ENCODE data around the gene RRP15. TPM values are rescaled to one million over a fixed set of nuclear protein-coding genes. Genes with fewer than 3 reads are reported as not detected.

Gene RRP15, protein sequence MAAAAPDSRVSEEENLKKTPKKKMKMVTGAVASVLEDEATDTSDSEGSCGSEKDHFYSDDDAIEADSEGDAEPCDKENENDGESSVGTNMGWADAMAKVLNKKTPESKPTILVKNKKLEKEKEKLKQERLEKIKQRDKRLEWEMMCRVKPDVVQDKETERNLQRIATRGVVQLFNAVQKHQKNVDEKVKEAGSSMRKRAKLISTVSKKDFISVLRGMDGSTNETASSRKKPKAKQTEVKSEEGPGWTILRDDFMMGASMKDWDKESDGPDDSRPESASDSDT
- total RNA-seq (2022) (65.8 and 83.1 TPM in 2 replicates), Bru-seq, nascent RNA (percentile 93 among the genes with signal in this experiment), BruChase-seq, experiment 1, labeled RNA remaining after a 6-hour chase (percentile 88 among the genes with signal in this experiment), BruChase-seq, experiment 2, labeled RNA remaining after a 2-hour chase (percentile 84 among the genes with signal in this experiment)
- long read RNA-seq, full-length matches to known transcripts: 137 of 146 reads
- long read RNA-seq, partial matches to known transcripts: 4 of 146 reads
- long read RNA-seq, other reads (novel, unspliced or antisense): 5 of 146 reads

DNA sequence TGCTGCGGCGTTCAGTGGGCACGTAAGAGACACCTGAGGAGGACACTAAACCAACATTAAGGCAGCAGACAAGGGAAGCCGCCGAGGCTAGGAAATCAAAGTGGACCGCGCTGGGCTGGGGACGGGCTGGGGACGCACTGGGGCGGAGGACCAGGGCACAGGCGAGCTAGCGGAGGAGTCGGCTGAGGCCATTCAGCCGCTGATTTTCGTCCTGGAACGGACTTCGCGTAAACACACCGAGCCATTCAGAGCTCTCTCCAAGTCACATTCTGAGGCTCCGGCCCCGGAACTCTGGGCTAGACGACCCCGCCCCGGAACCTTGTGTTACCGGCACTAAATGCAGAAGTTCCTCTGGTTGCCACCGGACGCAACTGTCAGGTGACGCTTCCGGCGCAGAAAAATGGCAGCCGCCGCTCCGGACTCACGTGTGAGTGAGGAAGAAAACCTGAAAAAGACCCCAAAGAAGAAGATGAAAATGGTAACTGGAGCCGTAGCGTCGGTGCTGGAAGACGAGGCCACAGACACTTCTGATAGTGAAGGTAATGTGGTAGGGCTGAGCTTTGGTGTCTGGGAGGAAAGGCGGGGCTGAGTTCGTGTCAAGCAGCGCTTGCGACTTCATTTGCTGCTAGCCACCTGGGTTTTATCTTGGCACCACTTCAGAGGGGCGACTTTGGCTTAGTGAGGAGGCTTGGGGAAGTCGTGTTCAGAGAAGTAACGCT lies at the start of gene RRP15:
Gene RRP15, plus strand, starts transcription at position 377 of the 719 bp plus-strand sequence. Its CDS starts 24 bp downstream, at position 401.
- TF ChIP-seq, protein P1, sequence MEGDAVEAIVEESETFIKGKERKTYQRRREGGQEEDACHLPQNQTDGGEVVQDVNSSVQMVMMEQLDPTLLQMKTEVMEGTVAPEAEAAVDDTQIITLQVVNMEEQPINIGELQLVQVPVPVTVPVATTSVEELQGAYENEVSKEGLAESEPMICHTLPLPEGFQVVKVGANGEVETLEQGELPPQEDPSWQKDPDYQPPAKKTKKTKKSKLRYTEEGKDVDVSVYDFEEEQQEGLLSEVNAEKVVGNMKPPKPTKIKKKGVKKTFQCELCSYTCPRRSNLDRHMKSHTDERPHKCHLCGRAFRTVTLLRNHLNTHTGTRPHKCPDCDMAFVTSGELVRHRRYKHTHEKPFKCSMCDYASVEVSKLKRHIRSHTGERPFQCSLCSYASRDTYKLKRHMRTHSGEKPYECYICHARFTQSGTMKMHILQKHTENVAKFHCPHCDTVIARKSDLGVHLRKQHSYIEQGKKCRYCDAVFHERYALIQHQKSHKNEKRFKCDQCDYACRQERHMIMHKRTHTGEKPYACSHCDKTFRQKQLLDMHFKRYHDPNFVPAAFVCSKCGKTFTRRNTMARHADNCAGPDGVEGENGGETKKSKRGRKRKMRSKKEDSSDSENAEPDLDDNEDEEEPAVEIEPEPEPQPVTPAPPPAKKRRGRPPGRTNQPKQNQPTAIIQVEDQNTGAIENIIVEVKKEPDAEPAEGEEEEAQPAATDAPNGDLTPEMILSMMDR (IDR thresholded peaks at IDR 0.05; ENCODE audit: unreplicated experiment): no peak
- Mint-ChIP-seq H3K27me3 (ENCODE audit: insufficient read depth, unreplicated experiment) (peaks cover 6% of the 10 kb centered on the region), H3K36me3 (ENCODE audit: insufficient read depth, unreplicated experiment) (peaks cover 9% of the 10 kb centered on the region), H3K27ac (ENCODE audit: low read depth, unreplicated experiment) (peak within 1 kb of the TSS; percentile 91), H3K4me1 (ENCODE audit: insufficient read depth, unreplicated experiment) (peaks cover 18% of the 10 kb centered on the region), H3K9me3 (ENCODE audit: unreplicated experiment) (peaks cover 4% of the 10 kb centered on the region), H3K4me3 (ENCODE audit: unreplicated experiment) (peak within 1 kb of the TSS; percentile 84)
- DNase-seq (ENCODE audit: unreplicated experiment): peak; percentile 97
- POLR2A ChIA-PET: interaction anchor here (0.7 to 2.5 kb wide), 35 partner anchors 9 to 1809 kb away, joined by 3 to 43 read pairs (median 3); partner anchors contain the start of genes BPNT1, IARS2, LYPLAL1 and TGFB2
- CTCF ChIA-PET: interaction anchor here (0.5 to 2.2 kb wide), 8 partner anchors 11 to 1828 kb away, joined by 3 to 21 read pairs (median 3); no protein-coding TSS in a partner anchor
- intact Hi-C loops (cut with micrococcal nuclease): no loop called here
- no TSS peak for BruUV-seq (replicated peaks)

DNA sequence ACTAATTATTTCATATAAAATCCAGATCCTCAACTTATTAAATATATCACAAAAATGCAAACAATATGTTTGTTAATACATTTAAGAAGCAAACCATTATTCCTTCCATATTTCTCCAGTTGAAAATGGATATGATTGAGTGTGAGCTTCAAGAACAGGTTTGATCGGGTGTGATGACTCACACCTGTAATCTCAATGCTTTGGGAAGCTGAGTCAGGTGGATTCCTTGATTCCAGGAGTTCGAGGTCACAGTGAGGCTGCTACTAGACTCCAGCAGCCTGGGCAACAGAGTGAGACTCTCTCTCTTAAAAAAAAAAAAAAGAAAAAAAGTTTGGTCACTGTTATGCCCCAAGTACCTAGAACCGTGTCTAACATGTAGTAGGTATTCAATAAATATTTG lies 42.9 kb upstream of the RRP15 start:
- DNase-seq (ENCODE audit: unreplicated experiment): peak; percentile 38
- Mint-ChIP-seq H3K36me3 (ENCODE audit: insufficient read depth, unreplicated experiment) (no peaks in the 10 kb centered on the region), H3K27me3 (ENCODE audit: insufficient read depth, unreplicated experiment) (peaks cover 77% of the 10 kb centered on the region), H3K4me3 (ENCODE audit: unreplicated experiment) (no peak overlapping the region), H3K4me1 (ENCODE audit: insufficient read depth, unreplicated experiment) (no peaks in the 10 kb centered on the region), H3K27ac (ENCODE audit: low read depth, unreplicated experiment) (no peak overlapping the region), H3K9me3 (ENCODE audit: unreplicated experiment) (no peaks in the 10 kb centered on the region)
- TF ChIP-seq, protein P1 (IDR thresholded peaks at IDR 0.05; ENCODE audit: unreplicated experiment): no peak
- no TSS peak for BruUV-seq (replicated peaks)
- ChIA-PET POLR2A (no interaction called here), CTCF (interaction anchor here (0.7 to 1.3 kb wide), 4 partner anchors 10 to 1295 kb away, joined by 3 to 5 read pairs (median 4); no protein-coding TSS in a partner anchor)
- intact Hi-C loops (cut with micrococcal nuclease): no loop called here

DNA sequence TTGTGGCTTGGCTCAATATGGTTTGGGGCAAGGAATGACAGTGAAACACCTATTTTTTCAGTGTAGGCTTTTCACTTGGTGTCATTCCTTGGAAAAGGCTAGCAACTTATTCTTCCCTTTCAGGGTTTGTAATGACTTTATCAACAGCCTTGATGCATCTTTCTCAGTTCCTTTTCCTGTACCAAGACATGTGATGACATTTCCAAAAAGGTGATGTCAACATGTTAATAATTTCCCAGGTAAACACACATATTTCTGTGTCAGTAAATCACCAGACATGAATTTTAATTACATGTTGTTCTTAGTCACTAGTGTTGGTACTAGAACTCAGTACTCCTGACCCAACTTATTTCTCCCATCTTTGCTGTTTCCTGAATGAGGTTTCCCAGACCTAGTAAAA lies 37.8 kb upstream of the RRP15 start:
- ChIA-PET POLR2A (interaction anchor here (0.6 kb wide), 1 partner anchor 1680 kb away, joined by 3 read pairs; no protein-coding TSS in a partner anchor), CTCF (no interaction called here)
- Mint-ChIP-seq H3K27me3 (ENCODE audit: insufficient read depth, unreplicated experiment) (peaks cover 99% of the 10 kb centered on the region), H3K9me3 (ENCODE audit: unreplicated experiment) (no peaks in the 10 kb centered on the region), H3K27ac (ENCODE audit: low read depth, unreplicated experiment) (no peak overlapping the region), H3K4me3 (ENCODE audit: unreplicated experiment) (no peak overlapping the region), H3K36me3 (ENCODE audit: insufficient read depth, unreplicated experiment) (no peaks in the 10 kb centered on the region), H3K4me1 (ENCODE audit: insufficient read depth, unreplicated experiment) (no peaks in the 10 kb centered on the region)
- TF ChIP-seq, protein P1 (IDR thresholded peaks at IDR 0.05; ENCODE audit: unreplicated experiment): no peak
- no peak for DNase-seq (ENCODE audit: unreplicated experiment)
- BruUV-seq (replicated peaks): no TSS peak
- intact Hi-C loops (cut with micrococcal nuclease): no loop called here
